H7 (cell line): ENCODE data around the gene OSBPL9. TPM values are rescaled to one million over a fixed set of nuclear protein-coding genes. Genes with fewer than 3 reads are reported as not detected.
A peak's percentile ranks its signal among the peaks of the same experiment; 100 is the strongest.
"Not testable (repeated sequence)": the region's sequence is repeated elsewhere in the genome, so short reads cannot be mapped to it uniquely, and the experiment has no call there.

Experiments
- DNase-seq: peaks from one replicate; pipeline ENCODE4 v3.0.0; 2012
- H3K27me3 ChIP-seq: 2 replicates; pipeline ENCODE4 v1.6.0; 2011; ENCODE audit warnings: mild to moderate bottlenecking, low read length; ENCODE audit not compliant: control insufficient read depth, insufficient read depth
- H3K36me3 ChIP-seq: replicated peaks from 2 replicates; pipeline ENCODE4 v1.5.1; 2011; ENCODE audit warnings: low read length; ENCODE audit not compliant: control insufficient read depth, insufficient read depth
- H3K4me3 ChIP-seq: 2 replicates; pipeline ENCODE4 v1.5.1; 2011; ENCODE audit warnings: low read depth, mild to moderate bottlenecking, control low read depth, low read length, moderate library complexity; ENCODE audit not compliant: insufficient read depth
- total RNA-seq: library from RNA; depleted of rRNA; stranded (reverse); fragments of >200 nt; shearing (Covaris generic); gene quantifications from 2 replicates; pipeline ENCODE4 v1.2.3, GENCODE V29; 2014

Gene OSBPL9
- total RNA-seq, 1 experiment from 2014 or later = 87.4 TPM

DNA sequence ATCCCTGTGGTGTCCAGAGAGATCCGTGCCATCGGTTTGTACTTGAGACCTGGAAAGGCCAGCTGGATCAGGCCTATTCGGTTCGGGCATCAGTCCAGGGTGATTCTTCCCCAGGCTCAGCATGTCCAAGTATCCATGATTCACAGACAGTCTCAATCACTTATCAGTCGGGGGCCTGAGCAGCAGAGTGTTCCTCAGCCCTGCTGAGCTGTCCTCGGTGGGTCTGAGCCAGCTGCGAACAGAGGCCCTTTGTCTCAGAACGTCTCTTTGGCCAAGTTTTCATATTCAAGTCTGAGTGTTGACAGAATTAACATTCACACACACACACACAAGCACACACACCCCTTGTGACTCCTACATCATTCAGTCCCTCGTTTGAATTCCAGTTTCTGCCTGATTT lies 33.4 kb upstream of the OSBPL9 start:
- Histone ChIP-seq H3K4me3 (no peak overlapping the region), H3K27me3 (no peaks in the 10 kb centered on the region), H3K36me3 (no peaks in the 10 kb centered on the region)
- DNase-seq = no peak

DNA sequence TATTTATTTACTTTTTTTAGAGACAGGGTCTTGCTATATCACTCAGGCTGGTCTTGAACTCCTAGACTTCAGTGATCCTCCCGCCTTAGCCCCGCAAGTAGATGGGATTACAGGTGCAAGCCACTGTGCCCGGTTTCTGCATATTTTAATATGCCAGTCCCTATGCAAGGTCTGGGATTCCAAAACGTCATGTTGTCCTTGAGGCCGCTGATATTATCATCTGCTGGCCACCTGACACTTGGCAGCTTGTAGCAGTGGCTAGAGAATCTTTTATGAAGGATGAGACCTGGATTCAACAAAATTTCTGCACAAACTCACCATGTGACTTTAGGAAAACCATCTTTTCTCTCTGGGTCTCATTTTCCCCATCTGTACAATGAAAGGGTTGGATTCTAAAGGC lies 32.9 kb upstream of the OSBPL9 start:
- Histone ChIP-seq H3K36me3 (no peaks in the 10 kb centered on the region), H3K27me3 (no peaks in the 10 kb centered on the region), H3K4me3 (no peak overlapping the region)
- DNase-seq = no peak

DNA sequence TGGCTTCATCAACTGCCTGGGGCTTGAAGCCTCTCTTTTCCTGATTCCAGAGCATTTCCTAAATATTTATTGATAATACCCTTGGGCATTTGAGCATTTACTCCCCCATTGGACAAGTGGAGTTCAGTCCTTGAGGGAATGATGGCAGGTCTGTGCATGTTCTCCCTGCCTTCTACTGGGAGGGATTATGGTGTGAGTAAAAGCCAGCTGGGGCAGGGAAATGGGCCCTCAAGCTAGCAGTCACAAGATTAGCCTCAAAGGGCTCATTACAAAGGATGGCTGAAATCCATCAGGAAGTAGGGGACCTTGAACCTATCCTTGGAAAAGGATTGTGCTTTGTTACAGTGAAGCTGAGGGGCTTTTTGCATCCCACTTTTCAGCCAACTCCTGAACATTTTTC lies 24.2 kb upstream of the OSBPL9 start:
- no peak for DNase-seq
- Histone ChIP-seq H3K27me3 (no peaks in the 10 kb centered on the region), H3K4me3 (no peak overlapping the region), H3K36me3 (no peaks in the 10 kb centered on the region)

DNA sequence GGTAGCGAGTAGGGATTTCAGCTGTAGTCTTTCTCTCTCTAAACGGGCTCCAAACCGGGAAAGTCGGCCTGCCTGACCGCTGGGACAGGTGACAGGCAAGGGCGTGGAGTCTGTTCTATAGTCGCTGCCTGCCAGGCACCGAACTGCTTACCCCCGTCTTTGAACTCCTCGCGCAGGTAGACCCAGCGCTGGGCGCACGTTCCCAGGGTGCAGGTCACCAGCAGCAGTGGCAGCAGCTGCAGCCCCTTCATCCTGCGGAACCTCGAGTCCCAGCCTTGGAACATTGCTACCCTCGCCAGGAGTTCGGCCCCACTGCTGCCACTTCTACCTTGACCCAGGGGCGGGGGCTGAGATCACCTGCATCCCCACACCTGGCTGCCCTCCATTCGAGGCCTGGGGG lies 22.2 kb upstream of the OSBPL9 start:
- Histone ChIP-seq H3K27me3 (no peaks in the 10 kb centered on the region), H3K4me3 (no peak overlapping the region), H3K36me3 (no peaks in the 10 kb centered on the region)
- DNase-seq = peak; percentile 31

GRCh38 chr1:51600529-51600928 lies 16.4 kb upstream of the OSBPL9 start:
- Histone ChIP-seq H3K36me3 (no peaks in the 10 kb centered on the region), H3K27me3 (no peaks in the 10 kb centered on the region), H3K4me3 (no peak overlapping the region)
- no peak for DNase-seq

- Histone ChIP-seq H3K4me3 (no peak overlapping the region), H3K27me3 (no peaks in the 10 kb centered on the region), H3K36me3 (no peaks in the 10 kb centered on the region)
- DNase-seq = no peak
Measured at GRCh38 chr1:51600965-51601364, 15.9 kb upstream of the OSBPL9 start.

DNA sequence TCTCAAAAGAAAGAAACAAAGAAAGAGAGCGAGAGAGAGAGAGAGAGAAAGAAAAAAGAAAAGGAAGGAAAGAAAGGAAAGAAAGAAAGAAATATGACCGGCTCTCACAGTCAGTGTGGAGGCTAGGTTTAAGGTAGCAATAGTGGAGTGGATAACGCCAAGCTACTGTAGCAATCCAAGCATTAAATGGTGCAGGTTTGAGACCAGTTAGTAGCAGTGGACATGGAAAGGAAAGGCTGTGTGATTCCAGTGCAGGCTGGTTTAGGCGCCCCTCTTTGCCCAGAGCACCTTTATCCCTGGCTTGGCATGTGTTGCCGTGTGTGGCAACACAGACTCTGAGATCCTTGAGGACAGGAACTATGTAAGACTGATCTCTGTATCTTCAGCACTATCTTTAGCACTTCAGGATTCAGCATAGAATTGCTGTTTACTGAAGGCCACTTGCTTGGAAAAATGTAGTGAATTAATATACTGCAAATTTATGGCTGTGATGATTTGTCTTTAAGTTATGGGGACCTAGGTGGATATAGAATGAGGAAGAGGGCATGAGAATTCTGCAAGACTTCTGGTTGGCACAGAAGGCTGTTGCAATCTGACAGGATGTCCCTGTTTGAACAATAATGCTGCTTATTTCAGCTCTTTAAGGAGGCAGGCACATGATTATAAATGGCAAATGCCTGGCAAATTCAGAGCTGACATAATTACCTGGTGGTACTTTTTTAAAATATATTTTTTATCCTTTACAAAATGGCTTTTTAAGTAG lies 10.8 kb upstream of the OSBPL9 start:
- no peak for DNase-seq
- Histone ChIP-seq H3K4me3 (no peak overlapping the region), H3K36me3 (no peaks in the 10 kb centered on the region), H3K27me3 (no peaks in the 10 kb centered on the region; the same call in 1 of the 2 replicates)

GRCh38 chr1:51607681-51608095 lies 9.2 kb upstream of the OSBPL9 start:
- Histone ChIP-seq H3K4me3 (no peak overlapping the region), H3K27me3 (no peaks in the 10 kb centered on the region; the same call in 1 of the 2 replicates), H3K36me3 (no peaks in the 10 kb centered on the region)
- DNase-seq = no peak

- DNase-seq, H3K27me3 ChIP-seq, H3K36me3 ChIP-seq, H3K4me3 ChIP-seq: not testable (repeated sequence)
Measured at GRCh38 chr1:51610104-51610503, 6.8 kb upstream of the OSBPL9 start.

DNA sequence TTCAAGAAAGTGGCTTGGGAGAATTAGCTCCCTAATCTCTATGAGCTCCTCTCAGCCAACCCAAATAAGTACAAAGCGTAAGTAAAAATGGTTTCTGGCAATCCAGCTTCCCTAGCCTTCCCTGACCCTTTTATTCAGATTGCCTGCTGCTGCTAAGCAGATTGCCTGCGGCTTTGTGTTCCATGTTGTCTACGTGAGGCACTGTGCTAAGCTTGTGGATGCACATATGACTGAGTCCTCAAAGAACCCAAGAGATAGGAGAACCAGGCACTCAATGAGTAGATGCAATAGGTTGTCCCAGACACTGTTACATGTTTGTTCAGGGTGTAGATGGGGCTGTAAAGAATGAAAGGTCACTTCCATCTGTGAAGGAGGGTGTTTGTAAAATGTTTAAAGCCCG lies 6.3 kb upstream of the OSBPL9 start:
- Histone ChIP-seq H3K4me3 (no peak overlapping the region), H3K36me3 (no peaks in the 10 kb centered on the region), H3K27me3 (no peaks in the 10 kb centered on the region; the same call in 1 of the 2 replicates)
- DNase-seq = no peak

GRCh38 chr1:51612447-51612961 lies 4.4 kb upstream of the OSBPL9 start:
- H3K4me3 ChIP-seq = no peak overlapping the region
- DNase-seq = no peak
- no peaks in the 10 kb centered on the region; the same call in 1 of the 2 replicates for H3K27me3 ChIP-seq
- H3K36me3 ChIP-seq = no peaks in the 10 kb centered on the region

GRCh38 chr1:51615780-51616291 lies 1.1 kb upstream of the OSBPL9 start:
- Histone ChIP-seq H3K4me3 (no peak overlapping the region), H3K27me3 (no peaks in the 10 kb centered on the region), H3K36me3 (no peaks in the 10 kb centered on the region)
- no peak for DNase-seq

DNA sequence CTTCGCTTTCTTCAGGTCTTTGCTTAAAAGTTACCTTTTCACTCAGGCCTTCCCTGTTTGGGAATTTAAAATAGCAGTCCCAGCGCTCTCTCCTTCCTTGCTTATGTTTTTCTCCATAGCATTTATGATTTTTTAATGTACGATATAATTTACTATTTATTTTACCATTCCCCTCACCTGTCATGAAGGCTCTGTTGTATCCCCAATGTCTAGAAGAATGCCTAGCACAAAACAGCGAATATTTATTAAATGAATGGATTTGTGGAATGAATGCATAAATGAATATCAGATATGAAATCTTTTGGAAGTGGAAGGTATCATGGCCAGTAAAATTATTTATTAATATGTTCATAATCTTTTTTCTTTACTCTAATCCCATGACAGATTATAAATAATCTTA lies 402 bp upstream of the OSBPL9 start:
- H3K4me3 ChIP-seq = peak overlapping the region; percentile 5; the same call in 1 of the 2 replicates
- H3K27me3 ChIP-seq = no peaks in the 10 kb centered on the region
- H3K36me3 ChIP-seq = no peaks in the 10 kb centered on the region
- DNase-seq = no peak

DNA sequence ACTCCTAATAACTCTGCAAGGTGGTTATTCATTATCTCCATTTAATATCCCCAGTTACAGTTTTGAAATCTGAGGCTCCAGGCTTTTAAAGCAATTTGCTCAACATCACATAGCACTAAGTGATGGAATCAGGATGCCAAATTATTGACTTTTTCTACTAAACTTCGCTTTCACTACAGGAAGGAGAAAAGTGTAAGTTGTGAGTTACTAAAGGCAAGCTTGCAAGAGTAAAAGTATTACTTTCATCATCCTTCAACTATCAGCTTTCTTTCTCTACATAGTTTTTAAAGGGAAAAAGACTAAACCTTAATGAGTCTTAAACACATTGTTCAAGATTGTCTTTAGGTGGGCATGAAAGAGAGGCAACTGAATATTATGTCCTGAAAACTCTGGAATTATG lies 1.8 kb downstream of the OSBPL9 start:
- DNase-seq = no peak
- H3K27me3 ChIP-seq = no peaks in the 10 kb centered on the region
- H3K4me3 ChIP-seq = no peak overlapping the region
- H3K36me3 ChIP-seq = no peaks in the 10 kb centered on the region

- Histone ChIP-seq H3K36me3 (no peaks in the 10 kb centered on the region), H3K27me3 (no peaks in the 10 kb centered on the region)
Measured at GRCh38 chr1:51620470-51620869, 3.6 kb downstream of the OSBPL9 start.

More at GRCh38 chr1:51620470-51620869, 3.6 kb downstream of the OSBPL9 start:
- DNase-seq = no peak
- no peak overlapping the region for H3K4me3 ChIP-seq
